NCI-H2171 (cell line): ENCODE measurements around the gene LRRC10B.

Experiments used
- DNase-seq: peaks from one replicate; lab custom pipeline; 2025; lab: John Stamatoyannopoulos, UW

Gene LRRC10B

GRCh38 chr11:61486779-61487178 lies 21.8 kb upstream of the LRRC10B start:
- no peak for DNase-seq

- no peak for DNase-seq
Measured at GRCh38 chr11:61487342-61488025, 21.1 kb upstream of the LRRC10B start.

DNA sequence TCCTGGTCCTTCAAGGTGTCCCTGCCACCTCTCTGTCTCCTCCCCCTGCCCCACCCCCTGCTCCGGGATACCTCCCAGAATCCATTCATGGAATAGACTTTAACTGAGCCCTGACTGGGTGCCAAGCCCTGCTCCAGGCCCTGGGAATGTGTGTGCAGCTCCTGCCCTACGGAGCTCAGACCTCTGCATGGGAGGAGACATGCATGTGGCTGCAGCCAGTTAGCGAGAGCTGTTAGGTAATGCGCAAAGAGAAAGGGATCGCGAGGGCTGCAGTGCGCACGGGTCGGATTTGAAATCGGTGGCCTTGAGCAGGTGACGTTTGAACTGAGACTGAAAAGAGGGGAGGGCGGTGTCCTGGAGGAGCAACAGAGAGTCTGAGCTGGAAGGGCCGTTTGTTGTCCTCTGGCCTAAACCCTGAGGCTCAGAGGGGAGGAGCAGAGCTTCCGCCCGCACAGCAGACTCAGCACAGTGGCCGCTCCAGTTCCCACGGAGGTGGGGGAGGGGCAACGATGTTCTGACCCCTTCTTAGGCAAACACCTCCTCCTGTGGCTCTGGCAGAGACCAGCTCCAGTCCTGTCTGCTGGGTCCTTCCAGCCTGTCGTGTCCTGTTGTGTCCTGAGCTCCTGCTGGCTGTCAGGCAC lies 19.8 kb upstream of the LRRC10B start:
- DNase-seq: no peak

DNA sequence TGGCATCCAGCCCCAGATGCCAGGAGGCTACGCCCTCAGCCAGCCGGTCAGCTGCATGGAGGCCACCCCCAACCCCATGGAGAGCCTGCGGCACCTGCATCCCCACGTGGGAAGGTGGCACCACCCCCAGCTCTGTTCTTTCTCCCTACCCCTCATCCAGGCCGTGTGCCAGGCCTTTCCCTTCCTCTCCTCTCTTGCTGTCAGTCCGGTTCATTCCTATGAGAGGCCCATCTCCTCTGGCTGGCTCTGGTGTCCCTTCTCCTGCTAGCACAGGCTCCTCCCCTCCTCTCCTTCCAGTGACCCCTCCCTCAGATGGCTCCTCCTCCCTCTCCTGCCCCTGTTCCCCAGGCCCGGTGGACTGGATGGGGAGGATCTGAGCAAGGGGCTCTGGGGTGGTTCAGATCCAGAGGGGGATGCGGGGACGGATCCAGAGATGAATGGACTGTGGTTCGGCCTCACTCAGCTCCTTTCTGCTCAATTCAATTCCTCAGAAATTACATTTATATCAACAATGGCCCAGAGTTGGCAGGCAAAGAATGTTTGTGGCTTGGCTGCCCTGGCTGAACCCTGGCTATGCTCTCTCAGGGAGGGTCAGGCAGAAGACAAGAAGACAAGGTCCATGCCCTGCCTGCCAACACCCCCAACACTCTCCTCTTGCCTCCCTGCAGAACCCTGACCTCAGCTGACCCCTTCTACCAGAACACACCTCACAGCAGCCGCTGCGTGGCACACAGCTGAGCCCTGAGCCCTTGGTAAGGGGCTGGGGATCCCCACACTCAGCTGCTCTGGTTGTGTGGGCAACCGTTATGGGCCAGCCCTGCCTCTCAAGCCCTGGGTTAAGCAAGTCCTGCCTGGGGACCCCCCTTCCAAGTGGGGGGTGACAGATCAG lies 18.5 kb upstream of the LRRC10B start:
- no peak for DNase-seq

GRCh38 chr11:61491736-61492395 lies 16.7 kb upstream of the LRRC10B start:
- no peak for DNase-seq

GRCh38 chr11:61494381-61494961 lies 14.1 kb upstream of the LRRC10B start:
- no peak for DNase-seq

- peak; percentile 97 for DNase-seq
Measured at GRCh38 chr11:61495801-61496601, 12.5 kb upstream of the LRRC10B start.

GRCh38 chr11:61496602-61497400 lies 11.7 kb upstream of the LRRC10B start:
- DNase-seq: no peak

DNA sequence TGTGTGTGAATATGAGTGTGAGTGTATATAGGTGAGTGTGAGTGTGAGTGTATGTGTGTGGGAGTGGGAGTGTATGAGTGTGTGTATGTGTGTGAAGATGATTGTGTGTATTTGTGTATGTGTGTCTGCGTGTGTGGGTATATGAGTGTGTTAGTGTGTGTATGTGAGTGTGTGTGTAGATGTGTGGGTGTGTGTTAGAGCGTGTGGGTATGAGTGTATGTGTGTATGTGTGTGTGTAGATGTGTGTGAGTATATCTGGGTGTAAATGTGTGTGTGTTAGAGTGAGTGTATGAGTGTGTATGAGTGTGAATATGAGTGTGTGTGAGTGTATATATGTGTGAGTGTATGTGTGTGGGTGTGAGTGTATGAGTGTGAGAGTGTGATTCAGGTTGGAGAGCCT lies 11.1 kb upstream of the LRRC10B start:
- no peak for DNase-seq

GRCh38 chr11:61497876-61498275 lies 10.7 kb upstream of the LRRC10B start:
- DNase-seq: no peak

DNA sequence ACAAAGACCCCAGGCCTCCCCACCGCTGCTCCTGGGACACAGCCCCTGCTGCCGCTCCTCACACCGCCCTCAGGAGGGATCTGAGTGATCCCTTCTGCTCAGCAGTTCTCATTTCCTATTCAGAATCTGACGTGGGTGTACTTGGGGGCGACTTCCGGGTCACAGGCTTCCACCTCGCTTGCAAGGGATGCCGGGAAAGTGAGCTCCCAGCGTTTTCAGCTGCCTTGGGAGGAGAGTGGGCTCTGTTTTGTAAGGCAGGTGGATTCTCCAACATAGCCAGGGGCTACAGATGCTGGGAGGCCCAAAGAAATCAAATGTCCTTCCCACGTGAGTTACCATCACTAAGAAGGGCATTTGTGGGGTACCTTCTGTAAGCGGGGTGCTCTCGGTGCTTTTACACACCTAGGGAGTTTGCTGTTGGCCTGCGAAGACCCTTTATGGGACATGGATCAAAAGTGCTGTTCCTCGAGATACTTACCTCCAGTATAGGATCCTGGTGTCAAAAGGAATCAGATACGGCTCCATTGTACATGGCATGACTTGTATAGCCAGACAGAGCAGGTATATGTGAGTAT lies 9.7 kb upstream of the LRRC10B start:
- DNase-seq: no peak

DNA sequence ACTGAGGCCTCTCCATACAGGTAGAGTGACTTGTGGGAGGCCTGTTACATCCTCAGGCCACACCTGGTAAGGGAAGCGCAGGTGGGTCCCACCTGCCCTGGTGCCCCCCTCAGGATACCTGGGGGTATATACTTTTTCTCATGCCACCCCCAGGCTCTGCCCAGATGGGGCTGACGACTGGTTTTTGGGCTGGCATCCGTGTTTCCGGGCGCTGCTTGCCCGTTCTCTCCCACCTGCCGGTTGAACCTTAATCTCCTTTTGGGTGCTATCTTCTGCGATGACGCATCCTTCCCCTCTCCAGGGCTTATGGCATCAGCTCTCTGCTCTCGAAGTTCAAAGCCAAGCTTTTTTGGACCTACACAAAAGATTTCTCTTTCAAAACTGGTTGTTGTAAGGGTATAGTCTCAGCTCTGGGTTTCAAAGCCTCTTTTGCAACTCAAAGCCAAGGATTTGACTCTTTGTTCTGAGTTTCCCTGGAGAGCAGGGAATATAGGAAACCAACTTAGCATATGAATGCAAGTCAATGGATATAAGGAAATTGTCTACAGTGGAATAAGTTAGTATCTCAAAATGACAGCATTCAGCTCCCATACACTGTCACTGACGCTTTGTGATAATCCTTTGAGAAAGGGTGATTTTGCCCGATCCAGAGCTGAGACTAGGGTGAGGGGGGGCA lies 8.6 kb upstream of the LRRC10B start:
- DNase-seq: no peak

DNA sequence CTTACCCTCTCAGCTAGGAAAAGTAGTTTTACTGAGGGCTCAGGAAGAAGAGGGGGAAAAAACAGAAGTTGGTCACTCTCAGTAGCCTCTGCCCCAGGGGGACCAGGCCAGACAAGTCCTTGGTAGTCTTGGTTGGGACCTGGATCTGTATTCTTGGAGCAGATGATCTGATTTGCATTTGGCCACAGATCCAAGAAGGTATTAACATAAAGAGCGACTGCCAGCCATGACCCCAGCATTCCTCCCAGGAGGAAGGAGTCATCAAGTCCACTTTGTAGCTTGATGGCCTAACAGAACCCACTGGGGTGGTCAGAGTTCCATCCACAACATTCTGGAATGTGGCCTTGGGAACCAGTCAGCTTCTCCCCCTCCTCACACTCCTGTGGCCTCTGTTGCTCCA lies 6.0 kb upstream of the LRRC10B start:
- DNase-seq: no peak

GRCh38 chr11:61503135-61503770 lies 5.3 kb upstream of the LRRC10B start:
- DNase-seq: no peak

GRCh38 chr11:61505106-61505505 lies 3.4 kb upstream of the LRRC10B start:
- DNase-seq: no peak

DNA sequence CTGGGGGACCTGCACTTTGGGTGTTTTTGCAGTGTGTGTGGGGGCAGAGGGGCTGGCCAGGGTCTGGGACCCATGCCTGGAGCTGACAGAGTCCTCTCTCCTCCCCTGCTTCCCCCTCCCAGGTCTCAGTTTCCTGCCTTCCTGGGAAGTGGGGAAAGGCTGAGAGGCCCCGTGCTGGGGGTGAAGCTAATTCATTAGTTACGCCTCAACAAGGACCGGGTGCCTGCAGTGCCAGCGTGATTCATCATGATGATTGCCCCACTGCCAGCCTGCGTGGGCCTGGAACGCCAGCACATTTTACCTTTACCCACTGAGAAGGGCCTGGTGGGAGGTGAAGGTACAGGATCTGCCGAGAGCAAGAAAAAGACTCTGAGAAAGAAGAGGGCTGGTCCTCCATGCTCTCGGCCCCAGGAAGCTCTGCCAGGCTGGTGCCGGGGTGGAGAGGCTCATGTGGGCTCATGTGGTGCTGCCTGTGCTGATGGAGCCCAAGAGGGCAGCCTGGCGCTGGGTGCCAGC lies 2.9 kb upstream of the LRRC10B start:
- DNase-seq: peak; percentile 28

GRCh38 chr11:61507012-61507768 lies 1.4 kb upstream of the LRRC10B start:
- no peak for DNase-seq
